Ecto neural progenitor cell (in vitro differentiated cells): ENCODE data around the gene RXFP4.
"Not testable (repeated sequence)": the region's sequence is repeated elsewhere in the genome, so short reads cannot be mapped to it uniquely, and the experiment has no call there.

Source experiments
- DNase-seq: peaks from one replicate; pipeline ENCODE4 v3.0.0-alpha.2; 2018; ENCODE audit warnings: low spot score

Gene RXFP4

DNA sequence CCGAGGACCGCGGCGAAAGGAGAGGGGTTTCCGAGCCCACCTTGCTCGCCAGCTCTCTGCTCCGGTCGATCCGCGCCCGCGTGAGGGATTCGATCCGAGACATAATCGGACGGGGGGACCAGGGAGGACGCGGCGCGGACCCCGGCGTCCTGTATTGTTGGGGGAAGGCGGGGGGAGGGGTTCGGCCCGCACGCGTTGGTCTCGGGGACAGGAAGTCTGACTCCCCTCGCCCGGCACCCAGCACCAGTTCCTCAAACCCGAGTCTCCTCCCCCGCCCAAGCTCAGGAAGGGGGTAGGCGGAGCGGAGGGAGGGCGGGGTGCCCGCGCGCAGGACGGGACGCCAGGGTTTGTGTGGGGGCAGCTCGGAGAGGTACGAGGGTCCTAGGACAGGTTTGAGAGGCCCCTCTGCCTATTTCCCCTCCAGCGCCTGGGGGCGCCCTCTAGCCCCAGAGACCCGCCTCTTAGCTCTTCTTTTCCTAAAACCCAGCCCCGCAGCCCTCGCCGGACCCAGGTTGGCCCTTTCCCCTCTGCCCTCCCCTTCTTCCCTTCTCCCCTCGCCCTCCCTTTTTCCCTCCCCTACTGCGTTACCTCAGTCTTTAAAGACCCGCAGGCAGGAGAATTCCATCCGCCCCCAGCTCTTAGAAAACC is 37.0 kb downstream of the RXFP4 start, which contains the start of gene ARHGEF2:
ARHGEF2 (minus strand) TSS at position 223 of the 648 bp plus-strand sequence; CDS start at position 103, 120 bp downstream.
- DNase-seq, result peak; percentile 92

- DNase-seq, result no peak
Measured at GRCh38 chr1:155978973-155979429, 37.6 kb downstream of the RXFP4 start.

GRCh38 chr1:155979597-155980343 is 38.3 kb downstream of the RXFP4 start:
- DNase-seq, result no peak

- DNase-seq, result peak; percentile 29
Measured at GRCh38 chr1:155981266-155982088, 40.0 kb downstream of the RXFP4 start.

GRCh38 chr1:155982106-155982505 is 40.7 kb downstream of the RXFP4 start:
- DNase-seq, result no peak

DNA sequence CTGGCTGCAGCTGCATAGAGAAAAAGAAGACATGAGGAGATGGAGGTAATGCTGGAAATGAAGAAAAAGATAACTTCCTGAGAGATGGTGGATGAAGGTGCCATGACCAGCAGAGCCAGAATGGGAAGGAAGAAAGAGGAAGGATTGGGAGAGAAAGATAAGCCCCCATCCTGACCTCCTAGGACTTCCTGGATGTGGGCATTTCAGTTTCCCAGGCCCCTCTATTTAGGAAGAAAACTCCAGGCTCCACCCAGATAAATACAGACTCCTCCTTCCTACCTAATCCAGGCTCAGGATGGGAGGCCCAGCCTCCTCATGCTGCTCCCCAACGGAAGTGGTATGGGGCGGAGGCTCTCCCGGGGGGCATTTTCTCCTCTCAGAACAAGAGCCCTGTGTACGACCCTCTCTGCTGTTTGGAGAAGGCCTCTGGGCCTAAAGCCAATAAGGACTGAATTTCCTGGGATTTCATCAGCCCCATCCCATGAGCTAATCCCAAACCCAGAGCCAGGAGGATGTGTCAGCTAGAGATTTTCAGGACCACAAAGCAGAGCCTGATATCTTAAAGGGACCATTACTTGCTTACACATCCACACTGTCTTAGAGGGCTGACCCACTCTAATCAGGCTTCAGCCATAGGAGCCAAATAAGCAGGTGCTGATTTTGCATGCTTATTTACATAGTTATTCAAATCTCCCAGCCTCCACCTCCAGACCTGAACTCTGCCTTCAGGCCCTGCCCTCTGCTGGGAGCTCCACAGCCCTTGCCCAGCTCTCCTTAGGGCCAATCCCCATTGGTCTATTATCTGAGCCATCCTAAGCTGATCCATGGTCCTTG is 42.0 kb downstream of the RXFP4 start:
- DNase-seq, result peak; percentile 50

- peak; percentile 48 for DNase-seq
Measured at GRCh38 chr1:155984341-155984740, 42.9 kb downstream of the RXFP4 start.

DNA sequence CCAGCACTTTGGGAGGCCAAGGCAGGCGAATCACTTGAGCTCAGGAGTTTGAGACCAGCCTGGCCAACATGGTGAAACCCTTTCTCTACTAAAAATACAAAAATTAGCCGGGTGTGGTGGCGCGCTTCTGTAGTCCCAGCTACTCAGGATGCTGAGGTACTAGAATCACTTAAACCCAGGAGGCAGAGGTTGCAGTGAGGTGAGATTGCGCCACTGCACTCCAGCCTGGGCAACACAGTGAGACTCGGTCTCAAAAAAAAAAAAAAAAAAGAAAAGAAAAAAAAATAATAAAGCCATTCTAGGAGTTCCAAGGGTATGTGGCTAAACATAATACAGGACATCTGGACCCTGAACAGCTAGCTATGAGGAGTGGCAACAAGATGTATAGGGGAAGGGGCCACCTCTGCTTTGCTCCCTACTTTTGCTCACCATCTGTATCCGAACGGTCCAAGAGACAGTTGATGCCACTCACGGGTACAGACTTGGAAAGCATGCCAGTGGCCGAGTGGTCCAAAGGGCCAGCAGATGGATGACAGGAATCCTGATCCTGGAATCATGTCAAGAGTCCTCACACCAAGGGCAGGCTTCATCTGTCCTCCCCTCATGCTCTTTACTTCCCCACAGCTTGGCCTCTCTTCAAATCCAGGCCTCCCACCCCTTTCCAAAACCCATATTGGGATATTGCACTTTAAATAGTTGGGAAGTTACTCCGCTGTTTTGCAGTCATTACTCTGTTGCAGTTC is 43.6 kb downstream of the RXFP4 start:
- not testable (repeated sequence) for DNase-seq

- peak; percentile 84 for DNase-seq
Measured at GRCh38 chr1:155989242-155990004, 48.0 kb downstream of the RXFP4 start.

DNA sequence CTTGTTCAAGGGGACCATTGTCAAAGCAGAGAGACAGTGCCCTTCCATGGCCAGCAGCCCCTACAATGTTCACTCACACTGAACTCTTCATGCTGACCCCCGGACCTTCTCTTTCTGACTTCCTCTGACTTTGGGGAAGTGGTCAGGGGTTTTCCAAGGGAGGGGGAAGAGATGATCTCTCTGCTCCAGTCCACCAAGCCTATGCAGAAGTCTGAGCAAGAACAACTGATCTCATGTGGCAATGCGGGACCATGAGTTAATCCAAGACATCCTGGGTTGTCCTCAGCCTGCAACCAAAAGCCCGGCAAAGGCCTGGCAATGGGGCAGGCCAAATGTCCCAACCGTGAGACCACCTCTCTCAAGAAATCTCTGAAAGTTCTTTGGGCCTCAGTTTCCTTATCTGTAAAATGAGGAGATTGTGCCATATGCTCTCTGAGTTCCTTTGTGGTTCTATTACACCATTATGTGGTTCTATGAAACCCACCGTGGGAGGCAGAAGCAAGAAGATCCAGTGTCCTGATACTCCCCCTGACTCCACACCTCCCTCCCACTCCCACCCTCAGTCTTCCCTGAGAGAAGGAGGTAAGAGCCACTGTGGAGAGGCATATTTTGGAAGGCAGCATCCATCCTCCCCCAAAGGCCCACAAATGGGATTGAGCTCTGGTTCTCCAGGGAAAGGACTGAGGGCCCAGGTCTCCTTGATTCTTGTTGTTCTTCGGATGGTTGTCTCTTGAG is 48.7 kb downstream of the RXFP4 start:
- no peak for DNase-seq
